AG10803 (cell line): ENCODE data around the gene LGALS14.
"Not testable (repeated sequence)": the region's sequence is repeated elsewhere in the genome, so short reads cannot be mapped to it uniquely, and the experiment has no call there.

Experiments
- DNase-seq: peaks from one replicate; pipeline ENCODE4 v3.0.0; 2010; ENCODE audit warnings: low read depth
- H3K4me3 ChIP-seq: 2 replicates; pipeline ENCODE4 v1.5.1; 2011; ENCODE audit warnings: mild to moderate bottlenecking, low read length, control low read depth
- CTCF ChIP-seq: conservative IDR thresholded peaks from 2 replicates; pipeline ENCODE4 v1.5.1; 2011; ENCODE audit warnings: mild to moderate bottlenecking, low read length, control low read depth, inconsistent platforms

Gene LGALS14

DNA sequence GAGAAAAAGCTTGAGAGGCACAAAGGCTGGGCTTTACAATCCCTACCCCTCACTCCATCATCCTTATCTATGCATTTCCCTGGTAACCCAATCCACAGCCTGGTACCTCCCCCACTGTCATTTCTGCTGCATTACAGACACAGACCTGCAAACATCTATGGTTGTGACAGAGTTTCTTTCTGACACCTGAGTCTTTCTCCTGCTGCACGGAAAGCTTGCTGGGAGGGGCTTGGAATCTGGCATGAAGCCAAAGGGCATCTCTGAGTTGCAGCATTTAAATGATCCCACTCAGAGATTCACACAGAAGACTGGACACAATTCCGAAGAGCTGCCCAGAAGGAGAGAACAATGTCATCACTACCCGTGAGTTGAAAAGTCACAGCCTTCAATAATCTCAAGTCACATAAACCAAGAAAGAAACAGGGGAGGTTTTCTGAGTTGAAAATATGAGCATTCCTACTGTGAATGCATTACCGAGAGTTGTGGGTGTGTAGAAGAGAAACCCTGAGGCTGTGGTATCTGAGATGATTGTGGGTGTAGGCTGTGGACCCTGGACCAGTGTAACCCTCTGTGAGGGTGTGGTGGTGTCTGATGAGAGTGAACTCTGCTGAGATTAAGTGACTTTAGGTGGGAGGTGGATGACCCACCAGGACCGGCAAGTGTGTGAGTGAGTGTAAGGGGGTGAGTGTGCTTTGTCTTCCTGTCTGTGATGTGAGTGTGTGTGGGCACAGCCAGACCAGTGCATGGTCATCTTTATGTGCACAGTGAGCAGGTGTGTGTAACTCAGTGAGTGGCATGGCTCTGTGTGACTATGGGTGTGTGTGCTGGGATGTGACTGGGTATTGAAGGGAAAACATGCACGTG lies at the start of gene LGALS14:
Gene LGALS14 (plus strand): TSS at position 301 of the 864 bp plus-strand sequence. CDS start 48 bp downstream, at position 349.
- TF ChIP-seq CTCF = no peak
- DNase-seq = no peak
- H3K4me3 ChIP-seq = no peak within 1 kb of the TSS

DNA sequence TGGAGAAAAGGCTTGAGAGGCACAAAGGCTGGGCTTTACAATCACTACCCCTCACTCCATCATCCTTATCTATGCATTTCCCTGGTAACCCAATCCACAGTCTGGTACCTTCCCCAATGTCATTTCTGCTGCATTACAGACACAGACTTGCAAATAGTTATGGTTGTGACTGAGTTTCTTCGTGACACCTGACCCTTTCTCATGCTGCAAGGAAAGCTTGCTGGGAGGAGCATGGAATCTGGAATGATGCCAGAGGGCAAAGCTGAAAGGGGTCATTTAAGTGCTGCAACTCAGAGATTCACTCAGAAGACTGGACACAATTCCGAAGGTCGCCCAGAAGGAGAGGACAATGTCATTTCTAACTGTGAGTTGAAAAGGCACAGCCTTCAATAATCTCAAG lies 48.7 kb upstream of the LGALS14 start, which contains the start of gene LGALS16:
Gene LGALS16 (plus strand): TSS at position 301 of the 400 bp plus-strand sequence. CDS start 49 bp downstream, at position 350.
- H3K4me3 ChIP-seq = no peak within 1 kb of the TSS

DNA sequence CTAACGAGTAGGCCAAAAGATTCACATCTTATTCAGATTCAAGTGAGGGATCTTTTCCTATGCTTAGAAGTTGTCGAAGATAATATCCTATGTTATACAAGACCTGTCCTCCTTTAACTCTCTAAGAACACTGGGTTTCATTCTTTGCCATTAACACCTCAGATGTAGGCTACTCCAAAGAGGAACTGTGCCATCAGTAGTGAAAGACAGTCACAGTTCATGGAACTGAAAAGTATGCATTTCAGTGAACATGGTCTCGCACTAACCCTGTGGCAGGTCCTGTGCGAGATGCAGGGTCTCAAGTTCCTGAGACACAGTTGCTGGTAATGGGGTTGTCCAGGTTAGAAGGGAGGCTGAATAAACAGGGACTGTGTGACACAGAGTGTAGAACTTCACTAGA lies 44.5 kb upstream of the LGALS14 start:
- TF ChIP-seq CTCF = no peak
- H3K4me3 ChIP-seq = no peak overlapping the region
- no peak for DNase-seq

More for the DNA sequence above, 48.7 kb upstream of the LGALS14 start, which contains the start of gene LGALS16:
- no peak for TF ChIP-seq CTCF
- no peak for DNase-seq

DNA sequence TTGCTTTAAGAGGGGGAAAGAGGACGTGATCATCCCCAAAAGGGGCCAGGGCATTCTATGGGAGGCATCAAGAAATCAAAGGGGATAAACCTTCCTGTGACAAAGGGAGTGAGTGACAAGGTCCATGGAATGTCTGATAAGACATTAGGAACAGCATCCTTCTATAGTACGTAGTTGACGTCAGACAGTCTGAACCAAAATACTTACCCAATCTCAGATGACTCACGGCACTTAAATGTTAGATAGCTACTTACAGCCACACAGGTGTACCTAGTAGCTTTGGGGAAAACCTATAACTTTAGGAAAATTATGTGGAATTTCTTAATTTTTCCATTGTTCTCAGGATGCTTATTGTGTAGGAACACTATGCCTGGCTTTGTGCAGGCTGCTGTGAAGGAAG lies 43.6 kb upstream of the LGALS14 start:
- no peak for DNase-seq
- no peak overlapping the region for H3K4me3 ChIP-seq
- no peak for TF ChIP-seq CTCF

DNA sequence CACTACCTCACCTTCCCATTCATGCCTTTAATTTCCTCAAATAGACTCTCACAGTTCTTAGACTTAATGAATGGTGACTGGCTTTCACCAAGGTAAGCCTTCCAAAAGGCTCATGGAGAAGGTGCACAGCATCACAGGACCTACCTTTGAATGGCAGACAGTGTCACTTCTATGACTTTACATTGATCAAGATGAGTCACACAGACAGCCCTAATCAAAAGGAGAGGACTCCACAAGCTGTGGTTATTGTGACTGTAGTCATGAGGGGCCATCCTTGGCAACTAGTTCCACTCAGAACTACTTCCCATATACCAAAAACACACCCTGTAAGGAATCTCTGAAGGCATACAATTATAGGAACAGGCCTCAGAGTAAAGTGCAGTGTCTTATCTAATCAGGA lies 42.7 kb upstream of the LGALS14 start:
- H3K4me3 ChIP-seq = no peak overlapping the region
- no peak for DNase-seq
- TF ChIP-seq CTCF = no peak

DNA sequence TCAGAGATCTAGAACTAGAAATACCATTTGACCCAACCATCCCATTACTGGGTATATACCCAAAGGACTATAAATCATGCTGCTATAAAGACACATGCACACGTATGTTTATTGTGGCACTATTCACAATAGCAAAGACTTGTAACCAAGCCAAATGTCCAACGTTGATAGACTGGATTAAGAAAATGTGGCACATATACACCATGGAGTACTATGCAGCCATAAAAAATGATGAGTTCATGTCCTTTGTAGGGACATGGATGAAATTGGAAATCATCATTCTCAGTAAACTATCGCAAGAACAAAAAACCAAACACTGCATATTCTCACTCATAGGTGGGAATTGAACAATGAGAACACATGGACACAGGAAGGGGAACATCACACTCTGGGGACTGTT lies 34.4 kb upstream of the LGALS14 start:
- not testable (repeated sequence) for H3K4me3 ChIP-seq, DNase-seq

- no peak for DNase-seq
- H3K4me3 ChIP-seq = no peak overlapping the region
- TF ChIP-seq CTCF = no peak
These were observed 33.3 kb upstream of the LGALS14 start for GRCh38 chr19:39670998-39671397.
